GM19395 (cell line): ENCODE measurements around the gene LRRC8E.

Experiments used
- ATAC-seq: cut with Tn5 transposase; IDR thresholded peaks from one replicate; pipeline ENCODE4 v1.9.1; 2021; ENCODE audit warnings: mild to moderate bottlenecking, moderate library complexity; ENCODE audit not compliant: unreplicated experiment

Gene LRRC8E

DNA sequence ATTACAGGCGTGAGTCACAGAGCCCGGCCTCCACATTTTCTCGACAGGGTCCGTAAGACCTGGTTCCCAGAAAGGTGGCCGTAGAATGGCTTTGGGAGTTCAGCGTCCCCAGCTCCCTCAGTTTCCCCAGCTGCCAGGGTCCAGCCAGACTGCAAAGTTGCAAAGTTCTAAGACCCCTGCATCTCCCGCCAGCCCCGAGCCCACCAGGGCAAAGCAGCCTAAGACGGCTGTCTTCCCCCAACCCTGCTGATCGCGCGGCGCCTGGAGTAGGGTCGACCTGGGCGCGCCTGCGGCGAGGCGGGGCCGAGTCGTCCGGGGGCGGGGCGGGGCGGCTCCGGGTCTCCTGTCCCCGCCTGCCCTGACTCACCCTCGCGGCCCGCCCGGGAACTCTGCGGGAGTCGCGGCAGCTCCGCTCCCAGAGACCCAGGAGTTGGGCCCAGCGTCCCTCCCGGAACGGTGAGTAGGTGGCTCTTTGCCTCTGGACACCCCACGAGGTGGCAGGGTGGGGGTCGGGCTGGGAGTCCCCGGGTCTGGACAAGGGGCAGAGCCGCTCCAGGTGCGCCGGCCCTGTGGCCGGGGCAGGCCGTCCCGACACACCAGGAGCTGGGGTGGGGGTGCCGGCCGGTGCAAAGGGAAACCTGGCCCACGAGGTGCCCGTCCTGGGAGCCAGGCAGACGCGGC lies at the start of gene LRRC8E:
Gene LRRC8E, plus strand, starts transcription at position 366 of the 681 bp plus-strand sequence. CDS start 7,094 bp downstream, outside the sequence.
- ATAC-seq = no peak

DNA sequence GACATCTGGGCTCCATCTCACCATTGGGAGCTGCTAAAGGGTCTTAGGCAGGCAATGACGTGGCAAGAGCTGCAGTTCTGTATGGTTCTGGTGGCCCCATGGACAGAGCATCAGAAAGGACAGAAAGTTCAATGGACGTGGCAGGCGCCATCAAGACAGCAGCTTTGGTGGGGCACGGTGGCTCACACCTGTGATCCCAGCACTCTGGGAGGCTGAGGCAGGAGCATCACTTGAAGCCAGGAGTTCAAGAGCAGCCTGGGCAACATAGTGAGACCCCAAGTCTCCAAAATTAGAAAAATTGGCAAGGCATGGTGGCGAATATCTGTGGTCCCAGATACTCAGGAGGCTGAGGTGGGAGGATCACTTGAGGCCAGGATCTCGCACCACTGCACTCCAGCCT lies 48.8 kb upstream of the LRRC8E start:
- ATAC-seq = no peak

DNA sequence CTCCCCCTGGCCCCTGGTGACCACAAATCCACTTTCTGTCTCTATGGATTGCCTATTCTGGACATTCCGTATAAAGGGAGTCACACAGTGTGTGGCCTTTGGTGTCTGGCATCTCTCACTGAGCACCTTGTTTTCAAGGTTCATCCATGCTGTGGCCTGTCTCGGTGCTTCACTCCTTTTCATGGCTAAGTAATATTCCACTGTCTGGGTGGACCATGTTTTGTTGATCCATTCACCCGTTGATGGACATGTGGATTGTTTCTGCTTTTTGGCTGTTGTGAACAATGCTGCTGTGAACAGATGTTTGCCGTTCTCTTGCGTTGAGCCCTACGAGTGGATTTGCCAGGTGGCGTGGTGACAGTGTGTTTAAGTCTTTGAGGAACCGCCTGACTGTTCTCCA lies 47.7 kb upstream of the LRRC8E start:
- no peak for ATAC-seq

DNA sequence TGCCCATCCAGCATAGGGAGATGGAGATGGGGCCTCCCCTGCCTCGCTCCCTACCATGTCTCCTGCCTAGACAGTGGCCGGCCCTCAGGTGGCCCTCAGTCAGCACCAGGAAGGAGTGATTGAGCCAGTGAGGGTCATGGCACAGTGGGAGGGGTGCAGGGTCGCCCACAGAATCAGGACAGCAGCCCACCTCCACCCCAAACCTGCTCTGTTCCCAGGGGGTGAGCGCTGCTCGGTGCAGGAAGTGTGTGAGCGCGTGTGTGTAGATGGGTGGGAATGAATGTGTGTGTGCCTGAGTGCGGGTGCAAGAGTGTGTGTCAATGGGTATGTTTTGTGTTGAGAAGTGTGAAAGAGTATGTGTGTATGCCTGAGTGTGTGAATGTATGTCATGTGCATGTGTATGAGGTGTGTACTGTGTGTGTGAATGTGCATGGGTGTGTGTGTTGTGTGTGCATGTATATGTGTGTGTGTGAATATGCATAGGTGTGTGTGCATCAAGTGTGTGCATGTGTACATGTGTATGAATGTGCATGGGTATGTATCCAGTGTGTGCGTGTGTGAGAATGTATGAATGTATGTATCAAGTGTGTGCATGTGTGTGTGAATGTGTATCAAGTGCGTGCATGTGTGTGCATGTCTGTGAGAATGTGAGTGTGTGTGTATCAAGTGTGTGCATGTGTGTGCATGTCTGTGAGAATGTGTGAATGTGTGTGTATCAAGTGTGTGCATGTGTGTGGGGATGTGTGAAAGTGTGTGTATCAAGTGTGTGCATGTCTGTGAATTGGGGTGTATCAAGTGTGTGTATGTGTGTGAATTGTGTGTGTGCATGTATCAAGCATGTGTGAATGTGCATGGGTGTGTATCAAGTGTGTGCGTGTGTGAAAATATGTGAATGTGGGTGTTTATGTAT lies 46.3 kb upstream of the LRRC8E start:
- no peak for ATAC-seq

DNA sequence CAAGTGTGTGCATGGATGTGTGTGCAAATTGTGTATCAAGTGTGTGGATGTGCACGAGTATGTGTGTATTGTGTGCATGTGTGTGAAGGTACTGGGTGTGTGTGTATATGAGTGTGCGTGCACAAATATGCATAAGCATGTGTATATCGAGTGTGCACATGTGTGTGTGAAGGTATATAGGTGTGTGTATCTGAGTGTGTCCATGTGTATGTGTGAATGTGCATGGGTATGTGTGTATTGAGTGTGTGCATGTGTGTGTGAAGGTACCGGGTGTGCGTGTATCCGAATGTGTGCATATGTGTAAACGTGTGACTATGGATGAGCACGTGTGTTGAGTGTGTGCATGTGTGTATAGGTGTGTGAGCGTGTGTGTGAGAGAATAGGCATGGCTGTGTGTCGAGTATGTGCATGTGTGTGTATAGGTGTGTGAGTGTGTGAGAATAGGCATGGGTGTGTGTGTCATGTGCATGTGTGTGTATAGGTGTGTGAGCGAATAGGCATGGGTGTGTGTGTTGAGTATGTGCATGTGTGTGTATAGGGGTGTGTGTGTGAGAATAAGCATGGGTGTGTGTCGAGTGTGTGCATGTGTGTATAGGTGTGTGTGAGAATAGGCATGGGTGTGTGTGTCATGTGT lies 45.5 kb upstream of the LRRC8E start:
- no peak for ATAC-seq

DNA sequence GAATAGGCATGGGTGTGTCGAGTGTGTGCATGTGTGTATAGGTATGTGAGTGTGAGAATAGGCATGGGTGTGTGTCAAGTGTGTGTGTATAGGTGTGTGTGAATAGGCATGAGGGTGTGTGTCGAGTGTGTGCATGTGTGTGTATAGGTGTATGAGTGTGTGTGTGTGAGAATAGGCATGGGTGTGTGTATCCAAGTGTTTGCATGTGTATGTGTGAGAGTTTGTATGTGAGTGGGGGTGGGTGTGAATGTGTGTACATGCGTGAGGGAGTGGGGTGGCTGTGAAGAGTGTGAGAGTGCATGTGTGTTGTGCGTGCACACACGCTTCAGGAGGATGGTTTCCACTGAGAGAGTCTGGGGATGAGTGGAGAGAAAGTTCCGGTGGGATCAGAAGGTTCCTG lies 44.8 kb upstream of the LRRC8E start:
- no peak for ATAC-seq

DNA sequence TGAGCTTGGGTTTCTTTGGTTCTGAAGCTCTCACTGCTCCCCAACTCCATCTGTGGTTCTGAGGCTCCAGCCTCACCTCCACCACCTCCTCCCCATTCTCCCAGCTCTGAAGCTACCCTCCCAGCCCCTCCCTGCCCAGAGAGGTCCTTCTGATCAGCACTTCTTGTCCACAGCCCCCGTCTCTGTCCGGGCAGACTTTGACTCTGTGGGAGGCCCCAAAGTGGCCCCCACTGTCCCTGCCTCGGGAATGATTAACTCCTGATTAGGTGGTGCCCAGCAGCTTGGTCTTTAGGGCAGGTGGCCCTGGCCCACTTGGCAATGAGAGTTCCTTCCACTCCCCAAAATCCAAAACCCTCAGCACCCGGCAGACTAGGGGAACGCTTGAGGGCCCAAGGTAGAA lies 43.9 kb upstream of the LRRC8E start:
- ATAC-seq = no peak

DNA sequence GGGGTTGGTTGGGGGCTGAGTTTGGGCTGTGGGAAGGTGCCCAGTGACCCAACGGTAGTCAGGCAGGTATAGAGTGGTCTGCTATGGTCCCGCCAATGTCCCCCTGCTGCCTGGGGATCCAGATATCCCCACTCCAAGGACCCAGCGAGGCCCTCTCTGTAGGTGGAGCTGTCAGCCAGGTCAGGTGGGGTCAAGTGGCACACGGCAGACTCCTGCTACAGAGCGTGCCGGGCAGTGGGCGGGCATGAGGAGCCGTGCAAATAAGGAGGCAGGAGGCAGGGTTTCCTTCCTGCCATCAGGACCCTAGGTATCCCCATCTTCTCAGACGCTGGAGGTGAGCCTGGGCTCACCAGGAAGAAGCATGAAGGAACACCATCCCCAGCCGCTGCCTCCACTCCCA lies 43.4 kb upstream of the LRRC8E start:
- ATAC-seq = no peak

DNA sequence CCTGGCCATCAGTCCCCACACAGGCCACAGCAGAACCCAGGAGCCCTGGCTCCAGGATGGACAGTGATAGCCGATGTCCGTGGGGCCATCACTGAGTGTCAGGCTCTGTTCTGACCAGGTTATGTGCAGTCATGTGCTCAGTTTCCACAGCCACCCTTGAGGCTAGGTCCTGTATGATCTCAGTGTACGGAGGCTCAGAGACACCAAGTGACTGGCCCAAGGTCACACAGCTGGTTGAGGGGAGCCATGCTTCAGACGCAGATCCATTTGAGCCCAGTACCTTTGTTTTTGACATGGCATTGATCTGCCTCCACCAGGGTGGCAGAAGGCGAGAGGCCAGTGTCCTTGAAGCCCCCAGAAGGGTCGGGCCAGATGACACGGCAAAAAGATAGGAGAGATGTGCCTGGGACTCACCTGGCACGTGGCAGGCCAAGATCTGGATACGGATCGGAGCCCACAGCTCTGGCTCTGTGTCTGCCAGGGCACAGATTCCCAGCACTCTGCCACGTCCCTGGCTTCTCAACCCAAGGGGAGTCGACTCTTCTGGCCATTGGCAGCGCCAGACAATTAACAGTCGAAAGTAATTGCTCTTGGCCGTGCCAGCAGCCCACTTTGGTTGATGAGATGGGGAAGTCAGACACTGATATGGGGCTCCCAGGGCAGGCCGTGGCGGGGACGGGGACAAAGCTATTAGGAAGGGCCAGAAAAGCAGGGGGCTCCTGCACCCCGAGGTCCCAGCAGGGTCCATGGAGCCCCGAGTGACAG lies 42.7 kb upstream of the LRRC8E start:
- ATAC-seq = no peak

DNA sequence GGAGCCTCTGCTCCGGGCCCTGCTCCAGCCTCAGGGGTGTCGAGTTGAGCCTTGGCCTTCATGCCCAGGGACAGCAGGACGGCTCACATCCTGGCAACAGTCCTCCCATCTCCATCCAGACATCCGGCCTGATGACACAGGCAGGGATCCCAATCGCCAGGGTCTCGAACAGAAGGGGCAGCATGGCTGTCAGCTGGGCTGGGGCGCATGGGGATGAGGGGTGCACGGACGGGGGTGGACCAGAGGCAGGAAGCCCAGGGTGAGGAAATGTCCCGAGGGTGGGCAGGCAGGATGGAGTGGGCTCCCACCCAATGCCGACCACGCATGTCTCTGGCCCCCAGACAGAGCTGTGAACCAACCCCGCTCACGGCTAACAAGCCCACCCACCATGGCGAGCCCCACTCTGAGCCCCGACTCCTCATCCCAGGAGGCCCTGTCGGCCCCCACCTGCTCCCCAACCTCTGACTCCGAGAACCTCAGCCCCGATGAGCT lies 42.1 kb upstream of the LRRC8E start:
- no peak for ATAC-seq

DNA sequence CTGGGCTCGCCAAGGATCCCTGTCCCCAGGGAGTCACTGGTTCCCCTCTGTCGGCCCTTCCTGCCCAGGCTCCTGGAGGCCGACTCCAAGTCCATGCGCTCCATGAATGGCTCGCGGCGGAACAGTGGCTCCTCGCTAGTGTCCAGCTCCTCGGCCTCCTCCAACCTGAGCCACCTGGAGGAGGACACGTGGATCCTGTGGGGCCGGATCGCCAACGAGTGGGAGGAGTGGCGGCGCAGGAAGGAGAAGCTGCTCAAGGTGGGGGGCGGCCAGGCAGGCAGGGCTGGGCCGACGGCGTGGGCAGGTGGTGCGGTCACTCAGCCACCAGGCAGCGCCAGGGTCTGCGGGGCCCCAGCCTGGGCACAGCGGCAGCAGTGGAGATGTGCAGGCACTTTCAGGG lies 40.6 kb upstream of the LRRC8E start:
- ATAC-seq = no peak

DNA sequence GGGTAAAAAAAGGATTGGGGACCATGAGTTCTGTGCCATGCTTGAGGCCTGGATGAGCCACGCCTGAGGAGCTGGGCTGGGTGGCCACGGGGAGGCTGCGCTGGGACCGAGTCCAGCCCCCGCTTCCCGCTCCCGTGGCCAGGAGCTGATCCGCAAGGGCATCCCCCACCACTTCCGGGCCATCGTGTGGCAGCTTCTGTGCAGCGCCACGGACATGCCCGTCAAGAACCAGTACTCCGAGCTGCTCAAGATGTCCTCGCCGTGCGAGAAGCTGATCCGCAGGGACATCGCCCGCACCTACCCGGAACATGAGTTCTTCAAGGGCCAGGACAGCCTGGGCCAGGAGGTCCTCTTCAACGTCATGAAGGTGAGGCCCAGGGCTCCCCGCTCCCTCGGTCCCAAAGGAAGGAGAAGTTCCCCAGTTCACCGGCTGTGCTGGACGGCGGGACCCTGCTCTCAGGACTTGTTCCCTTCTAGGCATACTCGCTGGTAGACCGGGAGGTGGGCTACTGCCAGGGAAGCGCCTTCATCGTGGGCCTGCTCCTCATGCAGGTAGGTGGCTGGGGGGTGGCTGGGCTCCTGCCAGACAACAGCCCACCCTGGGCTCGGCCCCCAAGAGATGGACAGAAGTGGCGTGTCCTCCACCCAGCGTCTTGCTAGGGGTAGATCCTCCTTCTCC lies 39.4 kb upstream of the LRRC8E start:
- ATAC-seq = no peak

DNA sequence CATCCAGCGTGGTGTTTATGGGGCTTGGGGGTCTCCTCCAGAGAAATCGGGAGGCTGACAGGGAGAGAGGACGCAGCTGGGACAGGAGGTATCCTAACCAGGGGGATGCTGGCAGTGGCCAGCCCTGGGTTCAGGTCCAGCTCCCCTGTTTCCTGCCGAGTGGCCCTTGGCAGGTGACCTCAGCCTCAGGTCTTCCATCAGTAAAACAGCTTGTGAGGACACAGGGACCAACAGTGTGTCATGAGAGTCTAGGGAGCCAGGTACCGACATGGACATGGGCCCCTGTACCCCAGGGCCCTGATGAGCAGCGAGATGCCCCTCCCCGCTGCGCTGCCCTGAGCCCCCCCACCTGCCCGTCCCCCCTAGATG lies 38.7 kb upstream of the LRRC8E start:
- ATAC-seq = no peak

DNA sequence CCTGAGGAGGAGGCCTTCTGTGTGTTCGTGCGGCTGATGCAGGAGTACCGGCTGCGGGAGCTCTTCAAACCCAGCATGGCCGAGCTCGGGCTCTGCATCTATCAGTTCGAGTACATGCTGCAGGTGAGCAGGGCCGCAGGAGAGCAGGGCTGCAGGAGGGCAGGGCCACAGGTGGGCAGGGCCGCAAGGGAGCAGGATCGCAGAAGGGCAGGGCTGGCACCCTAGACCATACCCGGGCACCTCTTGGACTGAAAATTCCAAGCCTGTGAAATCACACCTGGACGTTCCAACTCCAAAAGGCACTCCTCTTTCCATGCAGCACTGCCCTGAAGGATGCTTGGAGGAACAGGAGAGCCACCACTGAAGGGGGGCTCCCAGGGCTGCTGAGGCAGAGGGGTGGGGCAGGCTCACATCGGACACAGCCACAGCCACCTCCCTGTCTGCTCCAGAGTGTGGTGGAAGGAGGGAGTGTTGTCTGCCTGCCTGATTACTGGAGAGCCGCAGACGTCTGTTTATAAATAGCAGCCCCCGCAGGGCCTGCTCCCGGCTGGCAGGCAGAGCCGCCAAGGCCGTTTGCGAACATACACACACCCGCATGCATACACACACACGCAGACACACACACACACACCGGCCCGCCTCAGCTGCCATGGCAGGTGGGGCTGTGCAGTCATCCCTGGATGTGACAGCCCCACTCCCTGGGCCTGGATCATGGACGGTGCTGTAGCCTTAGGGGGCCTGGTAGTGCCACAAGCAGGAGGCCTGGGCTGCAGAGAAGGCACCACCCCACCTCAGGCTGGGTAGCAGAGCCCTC lies 38.1 kb upstream of the LRRC8E start:
- no peak for ATAC-seq

DNA sequence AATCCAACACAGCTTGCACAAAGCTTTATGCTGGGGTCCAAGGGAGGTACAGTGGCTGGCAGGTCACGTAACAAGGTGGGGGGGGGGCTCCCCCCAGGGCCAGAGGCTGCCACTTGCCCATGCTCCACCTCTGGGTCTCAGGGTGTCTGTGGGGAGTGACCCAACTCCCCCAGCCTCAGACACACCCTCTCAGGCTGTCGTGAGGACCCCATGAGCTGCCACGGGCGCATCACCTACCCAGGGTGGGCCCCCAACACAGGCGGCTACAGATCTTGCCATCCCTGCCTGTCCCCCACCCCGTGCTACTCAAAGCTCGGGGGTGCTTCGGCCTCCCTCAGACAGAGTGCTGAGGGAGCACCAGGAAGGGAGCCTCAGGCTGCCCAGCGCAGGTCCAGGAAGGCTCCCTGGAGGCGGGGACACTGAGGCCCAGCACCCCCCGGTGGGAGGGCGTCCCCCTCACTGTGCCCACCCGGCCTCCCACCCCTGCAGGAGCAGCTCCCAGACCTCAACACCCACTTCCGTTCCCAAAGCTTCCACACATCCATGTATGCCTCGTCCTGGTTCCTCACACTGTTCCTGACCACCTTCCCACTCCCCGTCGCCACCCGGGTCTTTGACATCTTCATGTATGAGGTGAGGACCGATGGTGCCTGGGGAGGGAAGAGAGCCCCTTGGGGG lies 37.2 kb upstream of the LRRC8E start:
- no peak for ATAC-seq

DNA sequence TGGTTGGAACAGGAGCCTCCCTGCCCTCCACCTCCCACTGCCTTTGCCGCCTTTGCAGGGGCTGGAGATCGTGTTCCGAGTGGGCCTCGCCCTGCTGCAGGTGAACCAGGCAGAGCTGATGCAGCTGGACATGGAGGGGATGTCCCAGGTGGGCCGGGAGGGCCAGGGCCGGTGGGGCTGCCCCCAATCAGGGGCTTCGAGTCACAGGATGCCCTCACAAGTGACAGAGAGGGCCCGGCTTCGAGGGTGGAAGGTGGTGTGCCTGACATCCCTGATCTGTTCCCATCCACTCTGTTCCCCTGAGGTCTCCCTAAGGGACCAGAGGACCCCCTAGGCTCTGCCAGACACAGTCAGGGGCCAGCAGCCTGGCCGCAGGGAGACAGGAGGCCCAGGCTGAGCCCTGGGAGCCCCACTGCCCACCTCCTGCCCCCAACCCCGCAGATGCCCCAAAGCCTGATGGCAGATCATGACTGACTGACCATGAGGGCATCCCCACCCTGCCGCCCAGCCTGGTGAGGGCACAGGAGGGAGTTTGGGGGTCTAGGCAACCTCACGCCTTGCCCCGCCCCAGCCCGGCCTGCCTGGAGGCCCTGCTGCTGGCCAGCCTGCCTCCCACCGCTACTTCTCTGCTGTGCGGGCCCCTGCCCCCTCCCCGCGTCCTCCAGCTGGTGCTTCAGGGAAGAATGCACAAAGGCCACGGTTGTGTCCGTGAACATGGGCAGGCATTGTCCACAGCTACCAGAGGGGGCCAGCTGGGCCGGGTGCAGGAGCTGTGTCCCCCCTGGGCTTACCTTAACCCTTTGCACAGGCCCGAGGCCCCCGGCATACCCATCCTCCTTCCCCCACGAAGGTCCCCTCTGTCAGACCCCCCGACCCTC lies 36.4 kb upstream of the LRRC8E start:
- ATAC-seq = no peak

DNA sequence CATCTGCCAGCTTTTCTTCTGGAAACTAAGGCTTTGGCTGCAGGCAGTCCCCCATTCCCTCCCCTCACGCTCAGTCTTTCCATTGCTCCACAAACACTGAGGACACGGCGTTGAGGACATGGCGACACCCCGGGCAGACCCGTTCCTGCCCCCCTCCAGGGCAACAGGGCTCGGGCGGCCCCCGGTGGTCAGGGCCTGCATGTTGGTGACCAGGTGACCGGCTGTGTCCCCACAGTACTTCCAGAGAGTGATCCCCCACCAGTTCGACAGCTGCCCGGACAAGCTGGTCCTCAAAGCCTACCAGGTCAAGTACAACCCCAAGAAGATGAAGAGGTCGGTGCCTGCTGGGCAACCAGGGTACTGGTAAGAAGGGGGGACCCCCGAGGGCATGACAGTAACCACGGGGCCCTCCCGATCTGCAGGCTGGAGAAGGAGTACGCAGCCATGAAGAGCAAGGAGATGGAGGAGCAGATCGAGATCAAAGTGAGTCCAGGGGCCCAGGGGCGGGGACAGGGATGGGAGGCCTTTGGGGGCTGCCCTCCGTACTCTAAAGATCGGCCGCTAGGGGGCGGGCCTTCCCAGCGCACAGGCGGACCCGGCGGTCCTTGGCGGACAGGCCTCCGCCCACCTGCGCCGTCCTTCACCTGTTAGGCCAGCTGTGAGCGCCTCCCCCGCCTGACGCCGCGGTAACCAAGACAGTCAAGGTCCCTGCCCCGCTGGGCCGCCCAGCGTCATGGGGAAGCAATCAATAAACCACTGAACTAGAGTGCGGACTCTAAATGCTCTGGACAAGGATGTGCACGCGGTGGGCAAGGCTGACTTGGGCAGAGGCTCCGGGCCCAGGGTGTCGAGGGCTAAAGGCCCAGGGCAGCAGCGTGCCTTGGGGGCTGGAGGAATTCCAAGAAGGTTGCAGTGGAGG lies 35.2 kb upstream of the LRRC8E start:
- ATAC-seq = no peak
